Measurements from ENCODE around the gene ADK. TPM values are rescaled to one million over a fixed set of nuclear protein-coding genes. Genes with fewer than 3 reads are reported as not detected.
"Not testable (repeated sequence)": the region's sequence is repeated elsewhere in the genome, so short reads cannot be mapped to it uniquely, and the experiment has no call there.

ADK gene
- total RNA-seq, 4 donors from 2014 or later, result 15.3 to 23.3 (median 20.8) TPM

- TF ChIP-seq CTCF (IDR thresholded peaks at IDR 0.05) (no peak), EP300 (IDR thresholded peaks at IDR 0.05) (no peak), POLR2A (IDR thresholded peaks at IDR 0.05) (no peak), POLR2AphosphoS5 (IDR thresholded peaks at IDR 0.05) (no peak)
These were observed 193.3 kb downstream of the ADK start for GRCh38 chr10:74344306-74344705.

GRCh38 chr10:74347522-74347921 is 196.5 kb downstream of the ADK start:
- Histone ChIP-seq H3K4me1 (no peaks in the 10 kb centered on the region), H3K9me3 (peaks cover 0 to 16% (median 0%) of the 10 kb centered on the region in 3 donors), H3K36me3 (peaks cover 0 to 7% of the 10 kb centered on the region in 2 donors), H3K27me3 (no peaks in the 10 kb centered on the region), H3K4me3 (no peak overlapping the region), H3K27ac (no peak overlapping the region)
- TF ChIP-seq EP300 (IDR thresholded peaks at IDR 0.05) (no peak), POLR2AphosphoS5 (IDR thresholded peaks at IDR 0.05) (no peak), POLR2A (IDR thresholded peaks at IDR 0.05) (no peak), CTCF (IDR thresholded peaks at IDR 0.05) (no peak)
- ATAC-seq, result no peak
- WGBS, 2 donors (ENCODE audit: low coverage in 1 of 2), result 90% methylated on average over 2 of the region's 6 CpGs; no CpG with 5 or more reads in 1 of the 2 donors

More at GRCh38 chr10:74344306-74344705, 193.3 kb downstream of the ADK start:
- H3K36me3 ChIP-seq, result peaks cover 0 to 7% of the 10 kb centered on the region in 2 donors
- peaks cover 0 to 16% (median 0%) of the 10 kb centered on the region in 3 donors for H3K9me3 ChIP-seq
- H3K4me1 ChIP-seq, result no peaks in the 10 kb centered on the region
- no peak overlapping the region for H3K27ac ChIP-seq
- WGBS, 2 donors (ENCODE audit: low coverage in 1 of 2), result 100% methylated on average over 1 of the region's 1 CpG
- ATAC-seq, result no peak
- no peak overlapping the region for H3K4me3 ChIP-seq
- H3K27me3 ChIP-seq, result no peaks in the 10 kb centered on the region

- not testable (repeated sequence) for H3K4me1 ChIP-seq, H3K9me3 ChIP-seq, H3K27me3 ChIP-seq, H3K27ac ChIP-seq, H3K4me3 ChIP-seq, ATAC-seq, H3K36me3 ChIP-seq
- WGBS, 2 donors (ENCODE audit: low coverage in 1 of 2), result 92 to 94% methylated on average over 3 of the region's 3 CpGs
These were observed 202.0 kb downstream of the ADK start for GRCh38 chr10:74353021-74353420.

GRCh38 chr10:74361678-74362077 is 210.7 kb downstream of the ADK start:
- H3K9me3 ChIP-seq, result peaks cover 0 to 47% (median 0%) of the 10 kb centered on the region in 3 donors

GRCh38 chr10:74363727-74364126 is 212.7 kb downstream of the ADK start:
- no peaks in the 10 kb centered on the region for H3K27me3 ChIP-seq
- ATAC-seq, result no peak
- no peaks in the 10 kb centered on the region for H3K4me1 ChIP-seq
- no peak overlapping the region for H3K4me3 ChIP-seq
- WGBS, 2 donors (ENCODE audit: low coverage in 1 of 2), result no CpG with 5 or more reads among the region's 2 CpGs
- H3K27ac ChIP-seq, result no peak overlapping the region
- peaks cover 0 to 20% of the 10 kb centered on the region in 2 donors for H3K36me3 ChIP-seq
- peaks cover 0 to 45% (median 0%) of the 10 kb centered on the region in 3 donors for H3K9me3 ChIP-seq
- no peak for TF ChIP-seq POLR2A (IDR thresholded peaks at IDR 0.05)
- TF ChIP-seq POLR2AphosphoS5 (IDR thresholded peaks at IDR 0.05), result no peak
- TF ChIP-seq EP300 (IDR thresholded peaks at IDR 0.05), result no peak
- no peak for TF ChIP-seq CTCF (IDR thresholded peaks at IDR 0.05)

More at GRCh38 chr10:74361678-74362077, 210.7 kb downstream of the ADK start:
- TF ChIP-seq CTCF (IDR thresholded peaks at IDR 0.05) (no peak), POLR2A (IDR thresholded peaks at IDR 0.05) (no peak), POLR2AphosphoS5 (IDR thresholded peaks at IDR 0.05) (no peak), EP300 (IDR thresholded peaks at IDR 0.05) (no peak)
- Histone ChIP-seq H3K4me1 (no peaks in the 10 kb centered on the region), H3K27ac (no peak overlapping the region), H3K4me3 (no peak overlapping the region), H3K27me3 (no peaks in the 10 kb centered on the region), H3K36me3 (peaks cover 0 to 20% of the 10 kb centered on the region in 2 donors)
- no peak for ATAC-seq

All from gastroesophageal sphincter (tissue), 4 donors.